Left kidney (tissue), 8 donors: Measurements from ENCODE around the gene CYP24A1. TPM values are rescaled to one million over a fixed set of nuclear protein-coding genes. Genes with fewer than 3 reads are reported as not detected.

ENCODE experiments used
- DNase-seq: peaks from one replicate; pipeline ENCODE4 v3.0.0-alpha.2; 2013
- long read RNA-seq, 8 donors: transcript quantifications; one replicate each; lab custom pipeline, GENCODE V29; 2026
- polyA plus RNA-seq: library from polyadenylated mRNA; unstranded; fragments of 120-200 nt; gene quantifications from one replicate; pipeline ENCODE4 v1.2.1, GENCODE V29; 2013; ENCODE audit not compliant: insufficient read length

The CYP24A1 gene
- polyA plus RNA-seq = 2.9 TPM
- long read RNA-seq, donor 1 = 0 reads
- long read RNA-seq, donor 2, partial matches to known transcripts = 0 of 1 reads
- long read RNA-seq, donor 2, other reads (novel, unspliced or antisense) = 0 of 1 reads
- long read RNA-seq, donor 3 = 0 reads
- long read RNA-seq, donor 4 = 0 reads
- long read RNA-seq, donor 5 = 0 reads
- long read RNA-seq, donor 6 = 0 reads
- long read RNA-seq, donor 7 = 0 reads
- long read RNA-seq, donor 8 = 0 reads

DNA sequence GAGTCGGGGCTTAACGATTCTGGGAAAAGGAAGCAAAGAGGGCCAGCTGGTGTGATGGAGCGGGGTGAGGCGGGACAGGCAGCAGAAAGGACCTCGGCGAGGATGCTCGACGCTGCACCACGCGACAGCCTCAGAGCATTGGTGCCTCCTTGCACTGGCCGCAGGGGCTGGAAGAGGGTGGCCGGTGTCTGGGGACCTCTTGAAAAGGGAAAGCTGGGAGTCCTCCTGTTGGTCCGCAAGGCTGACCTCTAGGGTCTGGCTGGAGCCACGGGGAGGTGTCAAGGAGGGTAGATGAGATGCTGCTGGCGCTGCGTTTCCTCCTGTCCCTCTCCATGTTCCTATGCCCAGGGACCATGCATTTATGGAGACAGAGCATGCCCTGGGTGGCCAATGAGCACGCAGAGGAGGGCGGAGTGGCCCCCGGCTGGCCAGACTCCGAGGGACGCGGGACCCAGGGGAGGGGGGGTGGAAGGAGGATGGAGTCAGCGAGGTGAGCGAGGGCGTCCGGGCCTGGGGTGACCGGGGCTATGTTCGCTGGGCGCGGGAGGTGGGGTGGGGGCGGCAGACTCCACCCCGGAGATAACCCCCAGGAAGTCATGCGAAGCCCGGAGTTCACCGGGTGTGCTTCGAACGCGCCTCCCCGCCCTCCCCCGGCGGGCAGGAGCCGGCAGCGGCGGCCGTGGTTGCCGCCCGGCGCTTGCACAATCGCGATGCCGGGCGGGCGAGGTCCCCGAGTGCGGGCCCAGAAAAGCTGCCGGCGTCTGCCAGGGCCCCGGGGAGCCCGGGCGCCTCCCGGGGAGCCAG is at the start of gene CYP24A1:
Gene CYP24A1, minus strand, starts transcription at position 334 of the 804 bp plus-strand sequence. CDS start 407 bp downstream, outside the sequence.
- DNase-seq = no peak

DNA sequence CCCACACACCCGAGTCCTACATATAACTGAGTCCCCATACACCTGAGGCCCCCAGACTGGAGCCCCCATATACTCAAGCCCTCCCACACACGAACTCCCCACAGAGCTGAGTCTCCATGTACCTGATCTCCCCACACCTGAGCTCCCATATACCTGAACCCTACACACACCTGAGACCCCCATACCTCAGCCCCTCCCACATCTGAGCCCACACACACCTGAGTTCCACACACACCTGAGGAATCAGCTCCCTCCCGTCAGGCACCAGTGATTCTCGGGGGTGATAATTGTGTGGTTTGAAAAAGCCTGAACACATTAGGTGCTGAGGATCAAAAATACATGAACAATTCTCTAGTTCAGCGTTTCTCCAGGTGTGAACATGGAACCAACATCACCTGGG is 49.5 kb upstream of the CYP24A1 start:
- DNase-seq = no peak

DNA sequence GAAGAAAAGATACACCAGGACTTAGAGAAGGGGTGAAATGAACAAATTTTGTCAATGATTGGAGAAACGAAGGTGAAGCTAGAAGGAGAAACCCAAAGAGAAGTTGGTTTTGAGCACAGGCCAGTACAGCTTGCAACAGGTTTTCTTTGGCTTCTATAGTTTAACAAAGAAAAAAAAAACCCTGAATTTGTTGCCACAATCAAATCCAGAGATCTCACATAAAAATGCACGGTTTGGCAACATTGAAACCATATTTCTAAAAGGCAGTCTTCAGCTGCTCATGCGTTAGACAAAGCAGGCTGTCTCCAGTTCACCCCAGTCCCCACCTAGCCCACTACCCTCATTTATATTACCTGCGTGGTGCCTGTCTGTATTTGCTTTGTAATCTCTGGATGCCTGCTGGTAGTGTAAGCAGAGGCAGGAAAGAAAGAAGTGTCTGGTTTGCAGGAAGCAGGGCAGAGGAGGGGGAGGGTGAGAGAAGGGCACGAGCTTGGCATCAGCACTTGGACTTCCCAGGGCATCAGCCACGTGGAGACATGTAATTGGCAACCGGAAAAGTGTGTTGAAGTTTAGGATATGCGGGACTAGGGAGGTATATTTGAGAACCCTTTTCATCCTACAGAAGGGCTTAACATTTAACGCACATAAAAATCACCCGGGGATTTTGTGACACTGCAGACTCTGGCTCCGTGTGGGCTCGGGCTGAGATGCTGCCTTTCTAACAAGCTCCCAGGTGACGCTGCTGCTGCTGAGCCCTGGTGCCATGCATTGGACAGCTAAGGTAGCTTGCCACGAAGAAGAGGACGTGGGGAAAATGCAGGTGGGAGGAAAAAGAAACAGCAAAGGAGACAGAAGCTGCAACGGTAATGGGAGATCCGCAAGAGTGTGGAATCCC is 48.5 kb upstream of the CYP24A1 start:
- DNase-seq = no peak

DNA sequence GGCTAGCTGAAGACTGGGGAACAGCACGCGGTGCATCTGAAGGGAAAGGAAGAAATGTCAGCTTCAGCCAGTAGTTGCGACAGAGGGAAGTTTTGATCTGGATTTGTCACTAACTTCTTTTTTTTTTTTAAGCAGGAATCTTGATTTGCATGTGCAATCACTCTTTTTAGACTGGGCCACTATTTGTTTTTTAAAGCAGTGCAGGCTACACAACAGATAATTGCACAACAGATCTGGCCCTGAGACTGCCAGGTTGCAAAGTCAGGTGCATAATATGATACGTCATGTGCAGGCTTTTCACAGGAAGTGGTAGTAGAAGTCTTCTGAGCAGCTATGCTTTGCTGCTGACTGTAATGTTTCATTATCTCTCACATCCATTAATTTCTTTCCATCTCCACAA is 47.6 kb upstream of the CYP24A1 start:
- DNase-seq = no peak

DNA sequence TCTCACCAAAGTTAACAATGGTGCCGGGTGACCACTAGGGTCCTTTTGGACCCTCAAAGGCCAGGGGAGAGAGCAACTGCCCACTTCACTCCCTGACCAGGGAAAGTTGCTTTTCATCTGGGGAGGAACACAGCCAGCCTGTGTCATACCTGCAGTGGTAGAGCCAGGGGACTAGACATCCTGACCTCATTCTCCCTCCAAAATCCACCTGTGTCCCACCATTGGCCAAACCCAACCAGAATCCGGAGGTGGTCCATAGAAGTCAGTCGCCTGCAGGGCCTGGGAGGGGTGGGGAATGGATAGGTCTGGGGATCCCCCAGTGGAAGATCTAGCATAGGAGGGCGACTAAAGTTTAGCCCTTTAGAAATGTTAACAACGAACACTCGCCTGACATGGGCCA is 46.9 kb upstream of the CYP24A1 start:
- no peak for DNase-seq

DNA sequence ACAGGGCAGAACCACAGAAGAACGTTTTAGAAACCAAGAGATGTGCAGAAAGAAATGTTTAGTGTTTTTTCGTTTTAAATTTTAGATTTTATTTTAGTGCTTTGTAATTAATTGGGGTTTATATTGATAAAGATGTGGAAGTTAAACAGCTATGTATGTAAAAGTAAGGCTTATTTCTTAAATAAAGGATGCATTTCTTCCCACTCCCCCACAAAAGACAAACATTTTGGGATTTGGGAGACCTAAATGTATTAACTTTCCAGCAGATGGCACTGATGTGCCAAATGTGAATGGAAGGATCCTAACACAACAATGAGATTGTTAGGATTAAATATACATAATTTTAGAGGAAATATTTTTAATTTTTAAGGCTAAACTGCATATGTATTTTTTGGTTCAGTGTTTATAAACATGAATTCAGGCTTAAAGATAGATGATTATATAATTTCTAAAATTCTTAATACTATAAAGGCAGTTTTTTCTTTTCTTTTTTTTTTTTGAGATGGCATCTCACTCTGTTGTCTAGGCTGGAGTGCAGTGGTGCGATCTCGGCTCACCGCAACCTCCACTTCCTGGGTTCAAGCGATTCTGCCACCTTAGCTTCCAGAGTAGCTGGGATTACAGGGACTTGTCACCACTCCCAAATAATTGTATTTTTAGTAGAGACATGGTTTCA is 46.1 kb upstream of the CYP24A1 start:
- DNase-seq = peak; percentile 52

DNA sequence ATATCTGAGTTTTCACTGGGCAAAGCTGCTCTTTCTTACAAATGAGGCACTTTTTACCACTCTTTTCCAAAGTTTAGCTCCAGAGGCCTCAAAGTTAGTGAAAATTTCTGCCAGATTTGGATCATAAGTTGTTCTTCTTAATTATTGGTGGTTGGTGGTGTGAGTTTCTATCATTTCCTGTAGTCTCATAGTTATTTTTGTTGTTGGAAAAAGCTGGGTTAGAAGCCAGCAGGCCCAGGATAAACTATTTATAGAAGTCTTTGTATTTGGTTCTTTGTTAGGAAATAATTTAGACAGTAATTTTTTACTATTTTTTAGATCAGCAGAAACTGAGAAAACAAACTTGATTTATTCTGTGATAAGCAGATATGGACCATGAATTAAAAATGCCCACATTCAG is 44.7 kb upstream of the CYP24A1 start:
- DNase-seq = no peak

DNA sequence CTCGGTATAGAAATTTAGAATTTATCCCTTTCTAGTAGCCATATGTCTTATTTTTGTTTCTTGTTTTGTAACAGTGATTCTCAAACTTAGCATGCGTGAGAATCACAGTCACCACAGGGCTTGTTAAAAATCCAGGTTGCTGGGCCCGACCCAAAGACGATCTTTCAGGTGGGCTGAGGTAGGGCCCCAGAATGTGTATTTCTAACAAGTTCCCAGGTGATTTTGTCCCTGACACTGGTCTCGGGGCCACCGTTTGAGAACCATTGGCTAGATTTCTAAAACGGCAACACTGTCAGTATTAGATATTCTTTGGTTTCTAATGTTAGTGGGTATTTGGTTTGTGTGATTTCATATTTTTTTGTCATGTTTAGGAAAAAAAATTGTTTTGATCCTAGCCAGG is 44.0 kb upstream of the CYP24A1 start:
- no peak for DNase-seq

DNA sequence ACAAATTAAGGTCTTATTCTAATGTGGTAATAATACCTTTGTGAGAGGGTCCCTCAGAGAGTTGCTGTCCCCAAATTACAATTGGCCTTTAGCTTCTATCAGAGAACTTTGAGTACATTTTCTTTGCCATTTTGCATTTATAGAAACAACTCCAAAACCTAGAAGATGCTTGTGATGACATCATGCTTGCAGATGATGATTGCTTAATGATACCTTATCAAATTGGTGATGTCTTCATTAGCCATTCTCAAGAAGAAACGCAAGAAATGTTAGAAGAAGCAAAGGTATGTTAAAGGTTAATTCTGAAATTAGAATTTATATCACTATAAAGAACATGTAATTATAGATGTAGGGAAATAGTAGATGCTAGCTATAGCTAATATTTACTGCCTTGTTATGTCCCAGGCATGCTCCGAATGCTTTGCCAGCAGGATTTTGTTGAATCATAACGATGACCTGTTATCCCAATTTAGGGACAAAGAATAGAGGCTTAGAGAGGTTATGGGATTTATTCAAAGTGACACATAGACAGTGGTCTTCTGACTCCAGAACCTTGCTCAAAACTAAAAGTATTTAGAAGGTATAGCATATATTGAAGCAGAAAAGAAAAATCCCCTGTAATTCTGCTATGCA is 41.5 kb upstream of the CYP24A1 start:
- no peak for DNase-seq

DNA sequence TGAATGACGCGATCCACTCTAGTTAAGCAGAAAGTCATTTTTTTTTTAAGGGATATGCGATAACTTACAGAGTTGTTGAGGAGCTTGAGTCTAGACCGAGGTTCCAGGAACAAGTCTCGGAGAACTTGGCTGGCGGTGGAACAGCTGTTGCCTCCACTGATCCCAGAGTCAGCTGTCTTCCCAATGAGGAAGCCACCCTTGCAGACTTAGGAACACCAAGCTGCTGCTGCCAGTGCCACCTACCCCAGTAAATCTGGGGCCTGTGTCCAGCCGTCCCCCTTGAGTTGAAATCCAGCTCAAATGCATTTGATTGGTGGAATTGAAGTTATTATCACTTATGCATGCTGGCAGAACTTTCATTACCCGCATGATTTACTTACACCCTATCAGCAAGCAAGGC is 40.8 kb upstream of the CYP24A1 start:
- no peak for DNase-seq

DNA sequence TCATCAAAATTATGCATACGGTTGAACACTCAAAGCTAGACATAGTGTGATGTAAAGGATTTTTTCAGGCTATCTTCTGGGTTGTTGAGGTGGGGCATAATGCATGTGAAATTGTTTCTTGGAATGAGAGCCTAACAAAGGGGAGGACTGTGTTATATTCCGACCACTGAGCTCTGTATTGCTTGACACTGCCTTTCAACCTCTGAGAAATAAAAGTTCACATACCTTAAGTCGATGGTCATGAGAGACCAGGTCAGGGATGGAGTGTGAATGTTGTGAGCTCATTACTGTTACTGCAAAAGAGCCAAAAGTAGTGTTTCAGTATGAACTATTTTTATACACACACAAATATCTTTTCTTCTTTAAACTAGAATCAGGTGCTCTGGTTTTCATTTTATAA is 39.1 kb upstream of the CYP24A1 start:
- no peak for DNase-seq

DNA sequence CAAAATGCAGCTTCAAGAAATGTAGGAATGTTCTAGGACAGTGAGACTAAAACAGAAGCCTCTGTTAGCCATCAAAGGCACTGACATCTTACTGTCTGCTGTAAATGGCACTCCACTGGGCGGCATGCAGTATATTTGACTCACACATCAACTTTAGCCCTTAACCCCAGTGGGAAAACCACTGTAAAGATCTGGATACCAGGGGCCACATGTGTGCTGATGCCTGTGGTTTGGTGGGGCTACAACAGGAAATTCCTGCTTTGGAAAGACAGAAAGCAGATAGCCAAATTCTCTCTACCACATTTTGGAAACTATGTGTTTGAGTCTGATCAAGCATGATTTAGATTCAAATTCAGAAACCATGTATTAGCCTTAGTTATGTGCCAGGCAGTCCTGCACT is 38.4 kb upstream of the CYP24A1 start:
- DNase-seq = no peak

DNA sequence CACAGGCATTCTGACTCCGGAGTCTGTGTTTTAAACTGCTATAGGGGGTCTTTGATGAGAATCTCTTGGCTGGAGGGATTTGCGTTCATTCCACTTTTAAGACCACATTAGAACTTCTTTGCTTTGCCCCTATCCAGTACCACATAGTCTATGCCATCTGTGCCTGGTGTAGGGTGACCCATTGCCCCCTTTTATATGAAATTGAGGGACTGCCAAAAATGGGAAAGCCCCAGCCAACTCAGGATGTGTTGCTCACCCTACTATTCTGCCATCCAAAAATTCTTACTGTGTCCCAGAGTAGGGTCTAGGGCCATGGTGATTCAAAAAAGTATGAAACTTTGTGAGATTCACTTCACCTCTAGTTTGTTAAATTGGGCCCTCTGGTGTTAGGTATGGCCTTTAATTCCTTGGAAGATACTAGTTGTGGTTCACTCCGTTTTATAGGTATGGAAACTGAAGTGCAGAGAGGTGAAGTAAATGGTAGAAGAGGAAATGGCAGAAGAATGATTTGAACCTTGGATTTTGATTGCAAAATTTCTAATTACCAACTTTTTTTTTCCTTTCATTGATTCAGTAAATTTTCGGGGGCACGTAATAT is 35.5 kb upstream of the CYP24A1 start:
- no peak for DNase-seq

DNA sequence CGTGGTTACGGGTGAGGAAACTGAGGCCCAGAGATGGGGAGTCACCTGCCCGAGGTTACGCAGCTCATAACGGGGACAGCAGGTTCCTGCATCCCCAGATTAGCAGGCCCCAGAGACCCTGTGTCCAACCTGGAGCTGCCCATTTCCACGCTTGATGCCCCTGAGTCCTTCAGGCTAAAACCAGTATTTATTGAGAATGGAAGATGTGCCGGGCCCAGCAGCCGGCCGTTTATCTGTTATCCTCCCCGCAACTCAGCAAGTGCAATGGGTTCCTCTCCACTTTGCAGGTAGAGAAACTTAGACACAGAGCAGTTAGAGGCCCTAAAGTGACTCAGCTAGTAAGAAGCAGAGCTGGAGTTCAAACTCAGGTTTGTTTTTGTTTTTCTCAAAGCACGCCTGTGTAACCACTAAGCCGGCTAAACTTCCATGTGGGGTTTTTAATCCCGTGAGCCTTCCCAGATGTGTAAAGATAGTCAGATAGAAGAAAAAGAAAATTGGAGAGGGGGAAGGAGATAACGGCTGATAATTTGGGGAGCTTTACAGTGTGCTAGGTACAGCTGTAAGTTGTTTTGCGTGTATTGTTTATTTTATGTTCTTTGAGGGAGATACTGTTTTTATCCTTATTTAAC is 34.9 kb upstream of the CYP24A1 start:
- DNase-seq = peak; percentile 31

DNA sequence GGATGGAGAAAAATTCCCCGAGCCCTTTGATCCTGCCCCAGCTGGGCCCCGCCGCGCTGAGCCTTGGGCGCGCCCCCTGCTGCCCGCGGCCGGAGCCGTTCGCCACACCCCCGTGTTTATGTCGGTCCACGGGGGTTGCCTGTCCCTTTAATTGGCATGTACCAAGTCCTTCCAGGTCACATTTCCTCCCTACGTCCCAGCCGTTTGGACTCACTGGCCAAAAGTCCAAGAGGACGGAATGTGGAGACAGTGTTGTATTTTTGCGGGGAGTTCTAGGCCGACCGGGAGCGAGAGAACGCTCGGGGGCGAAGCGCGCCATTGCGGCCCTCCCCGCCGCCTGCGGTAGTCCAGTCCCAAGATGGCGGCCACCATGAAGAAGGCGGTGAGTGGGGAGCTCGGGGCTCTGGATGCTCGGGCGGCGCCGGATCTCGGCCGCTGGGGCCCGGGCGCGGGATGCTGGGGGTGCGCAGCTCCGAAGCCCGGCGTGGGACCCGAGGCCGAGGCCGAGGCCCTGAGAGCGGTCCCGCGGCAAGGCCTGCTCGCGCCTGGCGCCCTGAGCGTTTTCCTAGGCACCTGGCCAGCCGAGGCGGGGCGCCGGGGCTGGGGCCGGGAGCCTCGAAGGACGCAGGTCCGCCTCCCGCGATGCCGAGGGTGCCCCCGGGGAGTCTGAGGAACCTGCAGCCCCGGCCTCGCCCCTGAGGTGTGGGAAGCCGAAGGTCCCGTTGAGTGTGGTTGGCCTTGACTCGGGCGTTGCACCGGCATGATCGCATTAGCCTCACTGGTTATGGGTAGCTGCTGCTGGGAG is 34.2 kb upstream of the CYP24A1 start, which contains the start of gene PFDN4:
Gene PFDN4, plus strand, starts transcription at position 345 of the 805 bp plus-strand sequence. Its CDS starts 14 bp downstream, at position 359.
- DNase-seq = peak; percentile 88

DNA sequence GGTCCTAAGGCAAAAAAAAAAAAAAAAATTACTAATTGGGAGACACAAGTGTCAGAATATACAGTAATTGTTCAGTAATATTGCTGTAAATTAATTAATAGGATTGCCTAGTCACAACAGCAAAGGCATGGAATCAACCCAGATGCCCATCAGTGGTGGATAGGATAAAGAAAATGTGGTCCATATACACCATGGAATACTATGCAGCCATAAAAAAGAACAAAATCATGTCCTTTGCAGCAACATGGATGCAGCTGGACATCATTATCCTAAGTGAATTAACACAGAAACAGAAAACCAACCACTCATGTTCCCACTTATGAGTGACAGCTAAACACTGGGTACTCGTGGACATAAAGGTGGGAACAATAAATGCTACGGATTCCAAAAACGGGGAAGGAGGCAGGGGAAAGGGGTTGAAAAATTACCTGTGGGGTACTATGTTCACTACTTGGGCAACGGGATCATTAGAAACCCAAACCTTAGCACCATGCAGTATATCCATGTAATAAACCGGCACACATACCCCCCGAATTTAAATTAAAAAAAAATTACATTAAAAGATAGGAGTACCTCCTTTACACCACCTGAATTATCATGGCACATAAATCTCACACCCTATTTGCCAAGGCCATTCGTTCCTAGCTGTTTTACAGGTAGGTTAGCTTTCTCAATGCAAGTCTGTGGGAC is 33.4 kb upstream of the CYP24A1 start:
- no peak for DNase-seq

DNA sequence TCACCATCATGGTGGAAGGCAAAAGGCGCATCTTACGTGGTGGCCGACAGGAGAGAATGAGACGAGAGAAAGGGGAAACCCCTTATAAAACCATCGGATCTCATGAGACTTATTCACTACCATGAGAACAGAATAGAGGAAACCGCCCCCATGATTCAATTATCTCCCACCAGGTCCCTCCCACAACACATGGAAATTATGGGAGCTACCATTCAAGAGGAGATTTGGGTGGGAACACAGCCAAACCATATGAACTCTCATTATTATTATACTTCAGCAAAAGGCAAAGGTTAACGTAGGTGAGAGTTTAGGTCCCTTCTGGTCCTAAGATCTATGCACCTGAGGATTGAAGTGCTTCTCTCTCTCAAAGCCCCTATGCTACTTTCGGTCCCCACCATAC is 31.7 kb upstream of the CYP24A1 start:
- DNase-seq = no peak

DNA sequence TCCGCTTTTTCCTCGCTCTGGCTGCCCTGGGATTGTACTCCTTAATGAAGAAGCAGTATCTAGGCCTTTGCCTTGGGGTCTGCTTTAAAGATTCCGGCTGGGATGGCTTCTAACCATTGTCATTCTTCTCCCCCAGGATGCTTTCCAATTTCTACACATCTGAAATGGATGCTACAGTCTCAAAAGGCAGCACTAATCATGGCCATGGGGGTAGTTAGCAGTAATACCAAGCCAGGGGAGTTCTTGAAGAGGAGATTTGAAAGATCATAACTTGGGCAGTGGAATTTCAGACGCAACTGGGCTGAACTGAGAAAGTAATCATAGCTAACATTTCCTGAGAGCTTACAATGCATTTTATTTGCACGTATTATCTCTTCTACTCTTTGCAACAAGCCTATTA is 30.7 kb upstream of the CYP24A1 start:
- no peak for DNase-seq

DNA sequence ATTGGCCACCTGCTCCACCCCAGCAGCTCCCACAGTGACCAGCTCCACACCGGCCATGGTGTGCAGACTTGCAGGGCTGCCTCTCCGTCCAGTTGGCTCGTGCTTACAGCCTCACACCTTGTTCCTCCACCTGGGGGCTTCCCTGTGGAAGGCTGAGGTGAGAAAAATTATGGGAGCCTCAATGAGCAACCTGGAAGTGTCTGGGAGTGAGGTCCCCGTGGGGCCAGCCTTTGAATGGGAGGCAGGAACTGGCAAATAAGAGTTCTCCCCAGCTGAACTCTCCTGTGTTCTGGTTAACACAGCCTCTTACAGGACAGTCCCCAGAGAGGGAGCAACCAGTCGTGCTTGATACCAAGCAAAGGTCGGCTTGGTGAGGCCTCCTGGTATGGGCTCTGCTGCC is 30.3 kb upstream of the CYP24A1 start:
- DNase-seq = no peak
